ENCODE results near the gene TMEM183A. TPM values are rescaled to one million over a fixed set of nuclear protein-coding genes. Genes with fewer than 3 reads are reported as not detected.

The TMEM183A gene
- total RNA-seq, 4 donors from 2014 or later, result 51.2 to 79.6 (median 62.6) TPM

DNA sequence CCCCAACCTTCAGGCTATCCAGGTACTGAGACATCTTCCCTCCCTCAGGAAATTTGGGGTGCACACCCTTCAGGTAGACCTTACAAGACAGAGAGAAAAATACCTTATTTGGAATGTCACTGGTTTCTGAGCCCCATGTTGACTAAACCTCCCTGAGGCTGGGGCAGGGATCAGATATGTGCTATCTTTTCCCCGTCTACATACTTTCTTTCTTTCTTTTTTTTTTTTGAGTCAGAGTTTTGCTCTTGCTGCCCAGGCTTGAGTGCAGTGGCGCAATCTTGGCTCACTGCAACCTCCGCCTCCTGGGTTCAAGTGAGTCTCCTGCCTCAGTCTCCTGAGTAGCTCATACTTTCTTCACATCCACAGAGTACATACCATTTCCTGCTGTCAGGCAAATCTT is 41.8 kb upstream of the TMEM183A start:
- TF ChIP-seq, protein P1, sequence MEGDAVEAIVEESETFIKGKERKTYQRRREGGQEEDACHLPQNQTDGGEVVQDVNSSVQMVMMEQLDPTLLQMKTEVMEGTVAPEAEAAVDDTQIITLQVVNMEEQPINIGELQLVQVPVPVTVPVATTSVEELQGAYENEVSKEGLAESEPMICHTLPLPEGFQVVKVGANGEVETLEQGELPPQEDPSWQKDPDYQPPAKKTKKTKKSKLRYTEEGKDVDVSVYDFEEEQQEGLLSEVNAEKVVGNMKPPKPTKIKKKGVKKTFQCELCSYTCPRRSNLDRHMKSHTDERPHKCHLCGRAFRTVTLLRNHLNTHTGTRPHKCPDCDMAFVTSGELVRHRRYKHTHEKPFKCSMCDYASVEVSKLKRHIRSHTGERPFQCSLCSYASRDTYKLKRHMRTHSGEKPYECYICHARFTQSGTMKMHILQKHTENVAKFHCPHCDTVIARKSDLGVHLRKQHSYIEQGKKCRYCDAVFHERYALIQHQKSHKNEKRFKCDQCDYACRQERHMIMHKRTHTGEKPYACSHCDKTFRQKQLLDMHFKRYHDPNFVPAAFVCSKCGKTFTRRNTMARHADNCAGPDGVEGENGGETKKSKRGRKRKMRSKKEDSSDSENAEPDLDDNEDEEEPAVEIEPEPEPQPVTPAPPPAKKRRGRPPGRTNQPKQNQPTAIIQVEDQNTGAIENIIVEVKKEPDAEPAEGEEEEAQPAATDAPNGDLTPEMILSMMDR (IDR thresholded peaks at IDR 0.05; ENCODE audit: low read depth), result no peak

DNA sequence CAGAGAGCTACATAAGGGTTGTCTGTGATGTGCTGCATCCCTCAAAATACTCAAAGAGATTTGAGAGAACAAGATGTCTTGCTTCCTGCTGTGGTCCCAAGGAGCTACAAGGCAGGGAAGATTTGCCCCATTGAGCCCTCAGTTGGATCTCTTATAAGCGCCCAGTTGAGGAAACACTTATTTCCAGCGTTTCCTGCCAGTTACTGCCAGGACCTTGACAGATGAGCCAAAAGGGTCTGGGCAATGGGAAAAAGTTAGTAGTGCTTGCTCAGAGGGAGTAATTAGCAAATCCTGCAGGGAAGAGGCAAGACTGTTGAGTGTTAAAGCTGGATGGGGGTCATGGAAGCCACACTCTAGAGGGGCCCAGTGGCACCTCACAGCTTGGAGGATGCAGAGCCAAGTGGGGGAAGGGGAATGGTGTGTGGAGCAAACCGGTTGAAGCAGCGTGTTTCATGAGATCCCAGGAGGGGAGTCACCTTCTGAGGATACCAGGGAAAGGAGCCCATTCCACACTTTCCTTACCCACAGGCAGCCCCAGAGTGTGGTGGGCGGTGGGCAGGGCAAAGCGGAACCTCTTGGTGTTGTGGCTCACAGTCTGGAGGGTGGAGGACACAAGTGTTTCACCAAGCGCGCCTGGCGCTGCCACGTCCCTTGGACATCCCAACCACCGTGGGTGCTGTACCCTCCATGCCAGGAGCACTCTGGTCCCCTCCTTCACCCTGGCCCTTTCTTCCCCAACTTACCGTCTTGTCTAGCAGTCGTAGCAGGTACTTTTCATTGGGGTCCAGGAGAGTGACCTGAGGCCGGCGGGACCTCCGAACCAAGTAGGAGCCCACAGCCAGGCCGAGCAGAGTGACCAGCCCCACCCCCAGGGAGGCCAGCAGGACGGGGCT is 40.9 kb upstream of the TMEM183A start:
- TF ChIP-seq, protein P1 (IDR thresholded peaks at IDR 0.05; ENCODE audit: low read depth), result no peak

DNA sequence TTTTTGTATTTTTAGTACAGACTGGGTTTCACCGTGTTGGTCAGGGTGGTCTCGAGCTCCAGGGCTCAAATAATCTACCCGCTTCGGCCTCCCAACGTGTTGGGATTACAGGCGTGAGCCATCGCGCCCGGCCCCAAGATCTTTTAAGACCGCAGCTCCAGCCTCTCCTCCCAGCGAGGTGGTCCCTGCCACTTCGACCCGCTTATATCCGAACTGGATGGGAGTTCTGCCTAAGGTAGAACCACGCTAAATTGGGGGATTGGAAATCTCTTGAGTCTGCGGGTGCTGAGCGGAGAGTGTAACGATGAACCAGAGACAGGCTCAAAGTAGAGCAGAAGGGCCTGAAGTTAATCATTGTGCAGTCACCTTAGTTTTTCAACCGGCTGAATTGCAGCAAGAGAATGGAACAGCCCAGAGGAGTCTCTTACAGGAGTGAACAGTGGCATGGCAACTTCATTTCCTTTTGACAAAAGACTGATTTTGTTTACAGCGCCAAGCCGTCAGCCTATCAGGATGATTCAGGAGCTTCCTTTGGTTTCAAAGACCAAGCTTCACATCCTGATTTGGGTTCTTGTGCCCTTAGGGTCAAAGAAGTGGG is 39.4 kb upstream of the TMEM183A start:
- TF ChIP-seq, protein P1 (IDR thresholded peaks at IDR 0.05; ENCODE audit: low read depth), result no peak

DNA sequence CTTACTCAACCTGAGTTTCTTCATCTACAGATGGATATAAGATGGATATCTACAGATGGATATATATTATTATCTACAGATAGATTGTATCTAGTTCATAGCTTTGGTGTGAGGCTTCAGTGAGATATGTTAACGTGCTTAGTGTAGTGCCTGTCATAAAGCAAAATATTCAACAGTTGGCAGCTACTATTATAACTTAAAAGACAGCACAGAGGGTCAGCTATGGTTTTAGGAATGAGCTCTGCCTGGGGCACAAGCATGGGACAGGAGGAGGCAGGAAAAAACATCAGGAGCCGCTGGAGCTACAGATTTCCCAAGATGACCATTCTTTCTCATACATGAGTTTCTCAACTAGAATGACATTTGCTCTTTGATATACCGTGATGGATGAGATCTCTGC is 38.8 kb upstream of the TMEM183A start:
- TF ChIP-seq, protein P1 (IDR thresholded peaks at IDR 0.05; ENCODE audit: low read depth), result no peak

DNA sequence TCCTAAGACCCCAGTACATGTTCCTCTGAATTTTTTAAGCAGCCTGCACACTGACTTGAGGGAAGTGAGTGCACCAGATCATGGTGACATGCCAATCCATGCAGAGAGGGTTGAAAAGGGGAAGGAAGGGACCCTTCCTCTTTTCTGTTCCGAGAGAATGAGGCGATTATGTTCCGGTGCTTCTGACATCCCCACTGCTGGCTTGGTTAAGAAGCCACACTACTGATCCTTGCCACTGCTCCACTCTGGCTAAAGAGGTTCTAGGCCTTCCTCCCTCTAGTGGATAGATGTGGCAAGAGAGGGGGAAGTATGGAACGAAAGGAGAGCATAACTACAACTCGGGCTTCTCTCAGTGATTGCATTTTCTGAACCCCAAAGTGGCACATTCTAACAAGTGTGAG is 38.3 kb upstream of the TMEM183A start:
- TF ChIP-seq, protein P1 (IDR thresholded peaks at IDR 0.05; ENCODE audit: low read depth), result no peak

DNA sequence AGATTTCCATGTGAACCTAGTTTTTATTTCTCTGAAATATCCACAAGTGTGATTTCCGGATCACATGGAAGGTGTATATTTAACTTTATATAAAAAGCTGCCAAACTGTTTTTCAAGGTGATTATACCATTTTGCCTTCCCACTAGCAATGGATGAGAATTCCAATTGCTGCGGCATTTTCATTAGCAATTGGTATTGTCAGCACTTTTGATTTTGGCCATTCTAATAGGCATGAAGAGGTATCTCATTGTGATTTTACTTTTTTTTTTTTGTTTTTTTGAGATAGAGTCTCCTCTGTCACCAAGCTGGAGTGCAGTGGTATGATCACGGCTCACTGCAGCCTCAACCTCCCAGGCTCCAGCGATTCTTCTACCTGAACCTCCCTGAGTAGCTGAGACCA is 35.1 kb upstream of the TMEM183A start:
- TF ChIP-seq, protein P1 (IDR thresholded peaks at IDR 0.05; ENCODE audit: low read depth), result no peak

DNA sequence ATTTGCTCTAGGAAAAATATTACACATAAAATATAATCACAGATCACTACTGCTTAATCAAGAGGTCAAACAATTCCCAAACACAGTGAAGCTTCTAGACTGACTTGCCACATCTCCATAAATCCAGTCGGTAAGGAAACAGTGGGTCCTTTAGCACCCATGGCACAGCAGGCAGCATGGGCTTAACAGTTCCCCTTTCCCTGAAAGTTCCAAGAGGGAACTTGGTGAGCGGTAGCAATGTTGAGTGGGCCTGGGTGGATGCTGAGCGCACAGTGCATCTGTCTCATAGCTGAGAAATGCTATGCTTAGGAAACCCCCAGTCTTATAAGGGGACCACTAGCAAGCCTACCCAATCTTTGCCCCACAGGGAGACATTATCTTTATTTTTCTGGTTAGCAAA is 32.3 kb upstream of the TMEM183A start:
- TF ChIP-seq, protein P1 (IDR thresholded peaks at IDR 0.05; ENCODE audit: low read depth), result no peak

Data from subcutaneous adipose tissue (tissue), 4 donors.